Left lobe of liver (tissue), 2 donors: Measurements from ENCODE around the gene CDKN2B-AS1. TPM values are rescaled to one million over a fixed set of nuclear protein-coding genes. Genes with fewer than 3 reads are reported as not detected.
"Not testable (repeated sequence)": the region's sequence is repeated elsewhere in the genome, so short reads cannot be mapped to it uniquely, and the experiment has no call there.

Source experiments
- ATAC-seq: fragments of 200-7000 bp; cut with Tn5 transposase; one replicate; pipeline ENCODE4 v1.9.1; 2020; ENCODE audit warnings: mild to moderate bottlenecking, moderate library complexity
- DNase-seq: peaks from one replicate; pipeline ENCODE4 v3.0.0-alpha.2; 2020; ENCODE audit warnings: low spot score
- total RNA-seq: library from RNA; stranded (reverse); gene quantifications from one replicate; pipeline ENCODE4 v1.2.1, GENCODE V29; 2021
- donor health status: DM: no; HTN: no; CAD: no; lungs with moderate emphysema.
- donor health status: DM: no; HTN: yes; CAD: no.

CDKN2B-AS1 gene
- total RNA-seq, 1 donor from 2014 or later: not detected

GRCh38 chr9:22041344-22041743 lies 46.8 kb downstream of the CDKN2B-AS1 start:
- no peak for ATAC-seq
- DNase-seq: no peak

GRCh38 chr9:22041775-22042174 lies 47.2 kb downstream of the CDKN2B-AS1 start:
- DNase-seq: no peak
- ATAC-seq: peak; percentile 26

DNA sequence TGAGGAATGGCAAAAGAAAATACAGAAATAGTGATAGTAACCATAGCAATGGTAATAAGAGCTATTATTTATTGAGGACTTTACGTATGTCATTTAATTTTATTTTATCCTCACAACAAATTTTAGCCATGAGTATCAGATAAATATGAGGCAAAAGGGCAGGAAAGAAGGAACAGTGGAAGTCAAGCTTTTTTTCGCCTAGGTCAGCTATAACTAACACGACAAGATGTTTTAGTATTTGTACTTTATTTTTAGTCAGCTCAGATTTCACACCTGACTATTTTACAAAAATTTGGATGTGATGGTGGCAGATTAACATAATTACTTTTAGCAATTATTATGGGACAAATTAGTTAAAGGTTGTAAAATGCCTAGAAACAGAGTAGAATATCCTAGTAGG lies 49.3 kb downstream of the CDKN2B-AS1 start:
- no peak for DNase-seq
- ATAC-seq: no peak

GRCh38 chr9:22044583-22044982 lies 50.0 kb downstream of the CDKN2B-AS1 start:
- no peak for ATAC-seq
- no peak for DNase-seq

DNA sequence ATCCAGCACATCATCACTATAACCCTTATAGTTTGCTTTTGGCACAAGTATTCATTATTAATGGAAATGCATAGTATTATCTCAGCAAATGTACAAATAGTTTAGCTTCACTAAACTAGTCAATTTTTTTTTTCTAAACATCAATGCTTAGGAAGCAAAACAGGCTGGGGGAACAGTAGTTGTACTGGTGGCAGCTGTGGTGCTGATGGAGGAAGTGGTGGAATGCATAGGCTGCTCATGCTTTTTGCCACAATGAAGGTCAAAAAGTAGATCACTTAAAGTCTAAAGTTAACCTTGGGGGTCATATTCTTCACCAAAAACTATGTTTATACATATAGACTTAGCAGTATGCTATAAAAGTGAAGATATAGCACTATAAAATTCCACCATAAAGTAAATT lies 50.8 kb downstream of the CDKN2B-AS1 start:
- DNase-seq (no peak), ATAC-seq (no peak)

GRCh38 chr9:22046243-22046885 lies 51.8 kb downstream of the CDKN2B-AS1 start:
- ATAC-seq: no peak
- no peak for DNase-seq

DNA sequence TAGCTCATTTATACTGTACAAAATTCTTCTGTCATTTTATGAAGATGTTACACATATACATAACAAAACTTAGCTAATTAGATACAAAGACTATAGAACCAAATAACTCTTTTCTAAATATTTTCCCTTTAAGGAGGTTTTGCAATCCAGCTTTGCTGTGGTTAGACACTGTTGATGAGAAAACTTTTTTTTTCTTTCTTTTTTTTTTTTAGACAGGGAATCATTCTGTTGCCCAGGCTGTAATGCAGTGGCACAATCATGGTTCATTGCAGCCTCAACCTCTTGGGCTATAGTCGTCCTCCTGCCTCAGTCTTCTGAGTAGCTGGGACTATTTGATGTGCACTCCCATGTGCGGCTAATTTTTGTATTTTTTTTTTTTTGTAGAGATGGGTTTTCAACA lies 53.0 kb downstream of the CDKN2B-AS1 start:
- ATAC-seq (no peak), DNase-seq (no peak)

- ATAC-seq (no peak), DNase-seq (no peak)
These were observed 54.8 kb downstream of the CDKN2B-AS1 start for GRCh38 chr9:22049411-22049810.

GRCh38 chr9:22050924-22051323 lies 56.3 kb downstream of the CDKN2B-AS1 start:
- ATAC-seq: no peak
- DNase-seq: no peak

- ATAC-seq (no peak), DNase-seq (no peak)
These were observed 57.9 kb downstream of the CDKN2B-AS1 start for GRCh38 chr9:22052376-22052945.

DNA sequence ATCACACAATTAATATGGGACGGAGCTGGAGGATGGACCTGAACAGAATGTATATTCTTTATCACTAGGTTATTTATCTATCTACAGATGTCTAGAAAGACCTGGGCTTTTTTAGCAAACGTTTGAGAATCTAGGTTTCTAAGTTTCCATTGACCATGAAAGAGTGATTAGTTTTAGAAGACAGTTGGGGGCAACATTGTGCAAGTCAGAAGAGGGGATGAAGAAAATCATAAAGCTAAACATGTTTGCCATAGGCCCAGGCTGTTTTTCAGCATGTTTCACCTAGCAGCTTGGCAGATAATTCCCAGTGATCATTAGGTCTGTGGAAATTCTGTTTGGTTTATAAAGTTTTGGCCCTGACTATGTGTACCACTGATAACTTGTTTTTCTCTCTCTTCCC lies 58.6 kb downstream of the CDKN2B-AS1 start:
- DNase-seq (no peak), ATAC-seq (no peak)

DNA sequence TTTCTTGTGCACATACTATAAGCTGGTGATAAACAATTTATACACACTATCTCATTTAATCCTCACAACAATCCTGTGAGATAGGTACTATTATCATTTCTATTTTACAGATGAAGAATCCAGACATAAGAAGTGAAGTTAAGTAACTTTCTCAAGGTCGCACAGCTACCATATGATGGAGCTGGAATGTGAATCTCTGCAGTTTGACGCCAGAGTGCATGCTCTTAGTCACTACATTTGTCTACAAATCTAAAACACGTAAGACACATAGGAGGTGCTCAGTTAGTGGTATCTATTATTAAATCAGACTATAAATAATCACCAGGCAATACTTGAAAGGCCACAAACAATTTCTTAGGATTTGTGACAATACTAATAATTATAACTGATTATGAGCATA lies 59.5 kb downstream of the CDKN2B-AS1 start:
- no peak for ATAC-seq
- no peak for DNase-seq

DNA sequence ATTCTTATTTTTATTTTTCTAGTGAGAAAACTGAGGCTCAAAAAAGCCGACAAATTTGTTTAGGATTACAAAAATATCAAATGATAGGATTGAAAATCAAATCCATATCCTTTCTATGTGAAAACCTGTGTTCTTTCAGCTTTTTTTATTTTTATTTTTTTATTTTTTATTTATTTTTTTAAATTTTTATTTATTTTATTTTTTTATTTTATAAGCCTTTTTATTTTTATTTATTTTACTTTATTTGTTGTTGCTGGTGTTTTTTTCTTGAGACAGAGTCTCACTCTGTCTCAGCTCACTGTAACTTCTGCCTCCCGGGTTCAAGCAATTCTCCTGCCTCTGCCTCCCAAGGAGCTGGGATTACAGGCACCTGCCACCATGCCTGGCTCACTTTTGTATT lies 59.9 kb downstream of the CDKN2B-AS1 start:
- DNase-seq (no peak), ATAC-seq (no peak)

DNA sequence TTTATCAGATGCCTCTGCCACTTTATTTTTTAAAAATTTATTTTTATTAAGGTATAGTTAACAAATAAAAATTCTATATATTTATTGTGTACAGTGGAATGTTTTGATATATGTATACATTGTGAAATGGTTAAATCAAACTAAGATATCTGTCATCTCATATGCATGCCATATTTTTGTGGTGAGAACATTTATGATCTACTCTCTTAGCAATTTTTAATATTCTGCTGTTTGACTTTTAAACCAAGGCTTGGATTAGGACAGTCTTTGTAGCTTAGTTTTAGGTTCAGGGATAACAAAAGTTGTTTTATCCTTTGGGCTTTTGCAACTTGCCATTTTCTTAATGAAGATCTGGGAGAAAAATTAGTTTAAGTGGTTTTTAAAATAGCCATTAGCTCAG lies 60.5 kb downstream of the CDKN2B-AS1 start:
- ATAC-seq: no peak
- no peak for DNase-seq

GRCh38 chr9:22056402-22056801 lies 61.8 kb downstream of the CDKN2B-AS1 start:
- ATAC-seq: no peak
- DNase-seq: no peak

GRCh38 chr9:22057972-22058371 lies 63.4 kb downstream of the CDKN2B-AS1 start:
- ATAC-seq, DNase-seq: not testable (repeated sequence)

DNA sequence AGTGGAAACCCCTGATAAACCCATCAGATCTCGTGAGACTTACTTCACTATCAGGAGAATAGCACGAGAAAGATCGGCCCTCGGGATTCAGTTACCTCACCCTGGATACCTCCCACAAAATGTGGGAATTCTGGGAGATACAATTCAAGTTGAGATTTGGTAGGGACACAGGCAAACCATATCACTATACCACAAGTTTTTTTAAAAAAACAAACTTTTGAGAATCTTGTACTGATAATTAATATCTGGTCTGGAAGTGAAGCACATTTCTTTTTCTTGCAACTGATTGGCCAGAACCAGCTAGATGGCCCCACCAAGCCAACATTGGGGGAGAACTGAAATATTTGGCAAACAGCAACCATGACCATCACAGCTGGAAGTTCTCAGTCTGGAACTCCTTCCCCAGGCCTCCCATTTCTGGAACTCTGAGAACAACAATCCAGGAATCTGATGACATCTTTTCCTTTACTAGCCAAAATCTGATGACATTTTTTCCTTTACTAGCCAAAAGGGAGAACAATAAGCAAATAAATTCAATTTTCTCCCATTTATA lies 66.3 kb downstream of the CDKN2B-AS1 start:
- DNase-seq: no peak
- ATAC-seq: no peak

DNA sequence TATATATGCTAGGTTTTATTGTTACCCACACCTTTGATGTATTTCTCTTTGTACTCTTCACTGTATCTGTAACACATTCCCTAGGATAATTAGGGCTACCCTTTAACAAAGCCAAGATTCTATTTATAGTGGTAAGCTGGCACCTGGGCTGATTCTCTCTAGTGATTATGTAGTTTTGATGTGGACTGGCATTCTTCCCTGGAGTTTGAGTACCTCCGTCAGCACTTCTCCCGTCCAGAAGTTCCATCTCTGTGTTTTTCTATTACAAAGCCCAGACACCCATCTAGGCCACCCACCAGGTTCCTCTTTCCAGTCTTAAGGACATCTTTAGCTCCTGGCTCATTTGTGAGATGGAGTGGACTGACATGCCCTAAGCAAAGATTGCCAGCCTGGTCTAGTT lies 70.4 kb downstream of the CDKN2B-AS1 start:
- no peak for ATAC-seq

GRCh38 chr9:22065431-22066200 lies 71.0 kb downstream of the CDKN2B-AS1 start:
- ATAC-seq (no peak), DNase-seq (no peak)

More for the DNA sequence above, 70.4 kb downstream of the CDKN2B-AS1 start:
- DNase-seq: no peak

DNA sequence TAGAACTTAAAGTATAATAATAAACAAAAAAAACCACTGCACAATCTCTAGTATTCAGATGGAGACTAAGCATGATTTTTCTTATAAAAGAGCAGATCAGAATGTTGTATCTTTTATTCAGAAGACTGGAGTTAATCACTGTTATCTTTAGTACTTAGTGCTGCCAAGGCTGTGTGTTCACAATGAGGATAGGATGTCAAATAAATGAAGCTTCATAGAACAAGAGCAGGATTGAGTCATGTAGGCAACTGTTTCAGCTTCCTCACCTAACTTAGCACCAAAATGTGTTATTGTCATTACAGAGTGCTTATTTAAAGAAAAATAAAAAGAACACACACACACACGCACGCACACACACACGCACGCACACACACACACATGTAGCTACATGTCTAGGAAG lies 72.6 kb downstream of the CDKN2B-AS1 start:
- DNase-seq (no peak), ATAC-seq (no peak)

DNA sequence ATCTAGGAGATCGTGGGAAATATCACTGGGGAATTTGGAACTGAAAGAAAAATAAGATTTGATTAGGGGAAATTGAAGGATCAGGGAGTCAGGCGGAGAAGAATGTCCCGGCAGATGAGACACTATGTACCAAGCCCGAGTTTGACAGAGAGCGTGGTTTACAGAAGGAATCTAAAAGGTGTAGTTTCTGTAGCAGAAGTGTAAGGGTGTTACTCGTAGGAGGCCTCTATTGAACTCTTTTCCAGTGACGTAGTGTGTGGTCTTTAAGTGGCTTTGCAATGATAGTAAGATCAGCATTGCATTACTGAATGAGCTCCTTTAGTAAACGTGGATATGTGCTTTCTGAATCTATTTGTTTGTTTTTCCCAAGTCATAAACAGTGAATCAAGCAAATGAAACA lies 73.8 kb downstream of the CDKN2B-AS1 start:
- DNase-seq (no peak), ATAC-seq (no peak)

GRCh38 chr9:22073349-22073748 lies 78.8 kb downstream of the CDKN2B-AS1 start:
- no peak for DNase-seq
- no peak for ATAC-seq
